ENCODE results near the gene LMF1.

The LMF1 gene

DNA sequence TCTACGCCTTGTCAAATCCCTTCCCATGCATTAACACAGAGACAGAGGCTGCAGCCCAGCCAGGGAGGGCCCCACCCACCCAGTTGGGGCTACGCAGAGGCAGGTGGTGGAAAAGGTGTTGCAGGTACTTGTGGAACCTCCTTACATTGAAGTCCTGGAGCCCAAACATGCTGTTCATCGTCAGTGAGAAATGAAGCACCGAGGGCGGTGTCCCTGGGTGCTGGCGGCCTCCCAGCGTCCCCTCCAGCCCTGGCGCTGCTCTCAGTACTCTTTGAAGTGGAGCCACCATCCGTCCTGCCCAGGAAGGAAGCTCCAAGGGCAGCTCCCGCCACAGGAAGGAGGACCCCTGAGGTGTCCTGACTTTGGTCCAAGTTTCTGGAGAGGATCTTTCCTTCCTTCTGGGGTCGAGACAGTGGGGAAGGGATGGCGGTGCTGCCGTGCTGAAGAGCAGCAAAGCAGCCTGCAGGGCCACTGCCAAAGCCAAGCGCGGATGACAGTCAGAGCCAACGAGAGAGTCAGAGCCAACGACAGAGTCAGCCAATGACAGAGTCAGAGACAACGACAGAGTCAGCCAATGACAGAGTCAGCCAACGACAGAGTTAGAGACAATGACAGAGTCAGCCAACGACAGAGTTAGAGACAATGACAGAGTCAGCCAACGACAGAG is 23.4 kb downstream of the LMF1 start:
- no peak for DNase-seq

DNA sequence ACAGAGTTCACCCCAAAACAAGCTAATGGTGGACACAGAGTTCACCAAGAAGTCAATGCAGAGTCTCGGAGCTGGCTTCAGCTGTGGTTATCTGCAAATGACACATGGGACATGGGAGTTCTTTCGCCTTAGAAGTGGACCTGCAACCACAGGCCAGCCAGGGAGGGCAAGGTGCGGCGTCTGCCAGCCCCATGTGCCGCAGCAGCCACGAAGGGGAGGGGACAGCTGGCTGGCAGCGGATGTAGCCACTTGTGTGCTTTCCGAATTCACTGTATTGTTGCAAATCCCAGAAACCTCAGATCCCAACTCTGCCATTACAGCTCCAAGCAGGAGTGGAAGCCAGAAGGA is 24.8 kb downstream of the LMF1 start:
- DNase-seq: no peak

DNA sequence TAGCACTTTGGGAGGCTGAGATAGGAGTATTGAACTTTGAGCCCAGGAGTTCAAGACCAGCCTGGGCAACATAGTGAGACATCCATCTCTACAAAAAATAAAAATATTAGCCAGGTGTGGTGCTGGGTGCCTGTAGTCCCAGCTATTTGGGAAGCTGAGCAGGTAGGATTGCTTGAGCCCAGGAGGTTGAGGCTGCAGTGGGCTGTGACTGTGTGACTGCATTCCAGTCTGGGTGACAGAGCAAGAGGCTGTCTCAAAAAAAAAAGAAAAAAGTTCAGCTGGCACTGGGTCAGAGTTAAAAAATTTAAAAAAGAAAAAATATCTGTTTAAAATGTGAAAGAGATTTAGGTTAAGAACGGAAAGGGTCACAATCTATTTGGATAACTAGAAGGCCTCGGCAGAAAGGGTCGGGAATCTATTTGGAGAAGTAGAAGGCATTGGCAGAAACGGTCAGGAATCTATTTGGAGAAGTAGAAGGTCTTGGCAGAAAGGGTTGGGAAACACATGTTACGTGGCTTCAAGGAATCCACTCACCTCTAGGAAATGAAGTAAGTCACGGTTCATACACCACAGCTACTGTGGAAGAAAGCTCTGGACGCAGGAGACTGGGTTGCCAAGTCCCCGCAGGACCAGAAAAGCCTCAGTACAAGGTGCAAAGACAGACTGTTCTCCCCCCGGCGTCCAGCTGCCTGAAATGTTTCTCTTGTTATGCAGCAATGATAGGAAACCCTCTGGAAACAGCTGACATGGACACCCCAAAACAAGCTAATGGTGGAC is 25.3 kb downstream of the LMF1 start:
- DNase-seq: no peak

DNA sequence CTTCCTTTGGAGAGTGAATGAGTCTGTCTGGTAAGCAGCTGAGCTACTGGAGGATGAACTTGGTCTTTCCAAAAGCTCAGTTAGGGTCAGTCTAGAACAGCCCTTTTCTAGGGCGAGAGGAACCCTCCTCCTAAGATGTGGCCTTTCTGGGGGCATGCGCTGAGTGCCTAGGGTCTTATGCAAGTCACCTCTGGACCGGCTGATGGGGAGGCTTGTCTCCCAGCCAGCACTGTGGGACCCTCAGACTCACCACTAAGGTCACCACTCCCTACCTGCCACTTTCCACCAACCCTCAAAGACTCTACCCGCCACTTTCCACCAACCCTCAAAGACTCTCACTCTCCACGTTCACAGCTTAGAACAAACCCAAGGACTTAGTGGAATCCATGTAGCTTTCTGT is 26.8 kb downstream of the LMF1 start:
- no peak for DNase-seq

DNA sequence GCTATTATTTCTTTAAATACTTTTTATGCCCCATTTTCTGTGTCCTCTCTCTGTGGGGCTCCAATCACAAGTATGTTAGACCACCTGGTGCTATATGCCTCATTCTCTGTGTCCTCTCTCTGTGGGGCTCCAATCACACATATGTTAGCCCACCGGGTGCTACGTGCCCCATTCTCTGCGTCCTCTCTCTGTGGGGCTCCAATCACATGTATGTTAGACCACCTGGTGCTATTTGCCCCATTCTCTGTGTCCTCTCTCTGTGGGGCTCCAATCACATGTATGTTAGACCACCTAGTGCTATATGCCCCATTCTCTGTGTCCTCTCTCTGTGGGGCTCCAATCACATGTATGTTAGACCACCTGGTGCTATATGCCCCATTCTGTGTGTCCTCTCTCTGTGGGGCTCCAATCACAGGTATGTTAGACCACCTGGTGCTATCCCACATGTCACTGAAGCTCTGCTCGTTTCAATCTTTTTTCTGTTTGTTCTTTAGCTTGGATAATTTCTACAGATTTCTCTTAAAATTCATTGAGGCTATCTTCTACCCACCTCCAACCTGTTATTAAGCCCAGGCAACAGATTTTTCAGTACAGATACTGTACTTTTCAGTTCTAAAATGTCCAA is 28.2 kb downstream of the LMF1 start:
- no peak for DNase-seq

DNA sequence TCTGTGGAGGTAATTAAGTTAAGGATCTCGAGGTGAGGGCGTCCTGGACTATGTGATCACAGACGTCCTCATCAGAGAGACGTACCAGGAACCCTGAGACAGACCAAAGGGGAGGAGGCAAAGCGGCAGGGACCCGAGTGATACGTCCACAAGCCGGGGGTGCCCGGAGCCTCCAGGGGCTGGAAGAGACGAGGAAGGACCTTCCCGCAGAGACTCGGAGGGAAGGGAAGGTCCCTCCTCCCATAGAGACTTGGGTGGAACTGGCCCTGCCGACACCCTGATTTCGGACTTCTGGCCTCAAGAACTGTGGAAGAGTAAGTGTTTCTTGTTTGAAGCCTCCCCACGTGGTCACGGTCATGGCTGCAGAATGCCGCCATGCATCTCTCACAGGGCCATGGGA is 30.8 kb downstream of the LMF1 start:
- no peak for DNase-seq

DNA sequence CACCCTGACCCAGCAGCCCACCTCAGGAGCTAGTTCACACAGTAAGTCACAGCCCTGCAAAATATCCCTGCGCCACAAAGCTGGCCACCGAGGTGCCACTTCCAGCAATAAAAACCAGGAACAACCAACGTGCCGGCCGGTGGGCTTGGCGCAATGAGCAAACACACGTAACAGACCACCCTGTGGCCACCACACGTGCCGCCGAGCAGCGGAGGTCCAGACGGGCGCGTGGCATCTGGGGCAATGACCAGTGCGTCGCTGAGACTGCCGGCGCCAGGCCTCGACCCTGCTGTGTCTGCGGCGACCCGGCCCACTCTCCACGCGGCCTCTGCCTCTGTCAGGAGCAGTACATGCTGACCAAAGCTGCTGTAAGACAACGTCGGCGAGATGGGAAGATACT is 31.5 kb downstream of the LMF1 start:
- DNase-seq: no peak

DNA sequence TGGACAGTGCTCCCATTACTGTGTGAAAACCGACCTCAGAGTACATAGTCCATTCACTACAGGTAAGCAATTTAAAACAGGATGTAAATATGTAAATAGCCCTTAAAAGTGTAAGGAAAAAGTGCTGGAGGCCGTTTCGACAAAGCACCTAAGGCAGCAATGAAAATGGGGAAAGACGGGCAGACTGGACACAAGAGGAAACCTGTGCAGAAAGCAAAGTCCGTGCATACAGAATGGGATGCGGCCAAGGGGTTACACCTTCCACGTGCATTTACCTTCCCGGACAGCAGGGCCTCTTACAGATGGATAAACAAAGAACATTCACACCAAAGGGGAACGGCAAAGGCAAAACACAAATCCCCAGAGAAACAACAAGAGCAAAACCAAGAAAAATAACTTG is 32.0 kb downstream of the LMF1 start:
- DNase-seq: no peak

DNA sequence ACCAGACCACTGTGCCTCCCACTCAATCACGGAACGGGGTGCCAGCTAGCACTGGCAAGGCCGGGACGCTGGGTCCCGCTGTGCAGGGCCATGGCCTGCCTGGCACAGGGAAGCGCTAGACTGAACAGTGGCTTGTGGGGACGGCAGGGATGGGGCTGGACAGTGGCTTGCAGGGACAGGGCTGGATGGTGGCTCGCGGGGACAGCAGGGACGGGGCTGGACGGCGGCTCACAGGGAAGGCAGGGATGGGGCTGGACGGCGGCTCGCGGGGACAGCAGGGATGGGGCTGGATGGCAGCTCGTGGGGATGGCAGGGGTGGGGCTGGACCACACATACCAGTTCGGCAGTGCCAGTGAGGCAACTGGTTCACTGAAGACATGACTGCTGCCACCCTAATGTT is 32.6 kb downstream of the LMF1 start:
- no peak for DNase-seq

DNA sequence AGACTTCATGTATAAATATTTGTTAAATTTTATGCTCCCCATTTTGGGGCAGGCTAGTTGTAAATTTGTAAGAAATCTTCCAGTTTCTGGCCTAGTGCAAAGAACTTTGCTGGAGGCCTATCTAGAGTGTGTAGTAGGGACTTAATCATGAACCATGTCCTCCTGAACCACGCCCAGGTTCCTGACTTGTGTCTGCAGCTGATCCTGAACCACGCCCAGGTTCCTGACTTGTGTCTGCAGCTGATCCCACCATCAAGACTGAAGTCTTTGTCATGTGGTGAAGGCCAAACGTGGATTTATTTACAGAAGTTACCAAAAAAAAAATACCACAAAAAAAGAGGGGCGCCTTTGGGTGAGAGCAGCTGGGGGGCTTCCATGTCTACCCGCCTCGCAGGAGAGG is 33.1 kb downstream of the LMF1 start:
- DNase-seq: no peak

DNA sequence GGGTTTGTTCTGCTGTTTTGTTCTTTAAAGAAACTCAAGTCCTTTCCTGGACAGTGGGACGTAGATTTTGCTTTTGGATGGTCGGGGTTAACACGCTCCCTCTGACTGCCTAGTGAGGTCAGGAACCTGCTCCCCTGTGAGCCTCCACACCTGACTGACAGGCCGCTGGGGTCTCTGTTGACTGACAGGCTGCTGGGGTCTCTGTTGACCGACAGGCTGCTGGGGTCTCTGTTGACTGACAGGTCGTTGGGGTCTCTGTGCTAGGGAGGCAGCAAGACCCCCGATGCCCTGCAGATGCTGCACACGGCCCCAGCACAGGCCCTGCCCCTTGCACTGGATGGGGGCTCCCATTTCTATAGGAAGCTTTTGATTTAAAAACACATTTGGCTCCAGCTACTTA is 33.5 kb downstream of the LMF1 start:
- no peak for DNase-seq

DNA sequence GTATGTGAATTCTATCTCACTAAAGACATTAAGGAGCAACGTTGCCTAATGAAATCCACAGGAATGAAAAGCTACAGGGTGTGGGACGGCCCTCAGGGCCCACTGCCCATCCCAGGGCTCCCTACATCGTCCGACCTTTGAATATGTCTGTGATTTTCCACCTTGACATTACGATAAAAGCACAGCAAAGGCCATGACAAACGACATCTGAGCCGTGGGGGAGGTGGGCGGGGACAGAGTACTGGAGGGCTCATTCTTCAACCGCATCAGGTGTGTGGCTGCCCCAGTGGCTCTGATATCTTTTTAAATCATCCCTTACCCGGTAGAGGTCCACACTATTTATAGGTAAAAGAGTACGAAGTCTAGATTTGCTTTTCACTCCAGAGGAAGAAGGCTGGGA is 35.1 kb downstream of the LMF1 start:
- no peak for DNase-seq

DNA sequence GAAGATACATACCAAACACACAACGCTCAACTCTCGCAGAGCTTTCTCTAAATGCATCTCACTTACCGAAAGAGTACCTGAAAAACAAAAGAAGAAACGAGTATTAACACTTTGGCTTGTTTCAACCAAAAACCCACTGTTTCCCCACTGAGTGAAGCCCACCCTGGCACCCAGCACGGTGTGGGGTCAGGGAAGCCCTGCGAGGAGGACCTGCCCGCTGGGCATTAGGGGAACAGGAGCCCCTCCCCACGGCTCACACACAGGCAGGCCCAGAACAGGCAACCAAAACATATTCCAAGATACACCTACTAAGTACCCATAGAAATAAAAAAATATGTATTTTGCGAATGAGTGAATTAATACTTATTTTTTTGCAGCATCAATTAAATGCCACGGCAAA is 36.6 kb downstream of the LMF1 start:
- no peak for DNase-seq

DNA sequence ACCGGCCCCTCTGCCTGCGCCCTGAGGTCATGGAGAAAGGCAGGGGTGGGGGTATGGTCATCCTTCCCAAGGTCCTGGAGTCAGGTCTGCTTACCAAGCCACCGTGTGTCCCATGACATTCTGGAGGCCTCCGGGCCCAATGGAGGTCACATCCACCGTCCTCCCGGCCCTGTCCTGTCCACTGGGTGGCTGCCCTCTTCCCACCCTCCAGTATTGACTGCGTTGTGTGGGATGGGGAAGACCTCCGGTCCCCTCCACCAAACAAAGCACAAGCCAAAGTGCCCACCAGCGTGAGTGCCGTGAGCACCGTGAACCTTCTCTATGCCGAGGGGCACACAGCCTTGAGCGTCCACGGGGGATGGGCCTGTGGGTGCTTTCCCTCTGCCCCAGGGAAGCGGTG is 37.2 kb downstream of the LMF1 start:
- no peak for DNase-seq

DNA sequence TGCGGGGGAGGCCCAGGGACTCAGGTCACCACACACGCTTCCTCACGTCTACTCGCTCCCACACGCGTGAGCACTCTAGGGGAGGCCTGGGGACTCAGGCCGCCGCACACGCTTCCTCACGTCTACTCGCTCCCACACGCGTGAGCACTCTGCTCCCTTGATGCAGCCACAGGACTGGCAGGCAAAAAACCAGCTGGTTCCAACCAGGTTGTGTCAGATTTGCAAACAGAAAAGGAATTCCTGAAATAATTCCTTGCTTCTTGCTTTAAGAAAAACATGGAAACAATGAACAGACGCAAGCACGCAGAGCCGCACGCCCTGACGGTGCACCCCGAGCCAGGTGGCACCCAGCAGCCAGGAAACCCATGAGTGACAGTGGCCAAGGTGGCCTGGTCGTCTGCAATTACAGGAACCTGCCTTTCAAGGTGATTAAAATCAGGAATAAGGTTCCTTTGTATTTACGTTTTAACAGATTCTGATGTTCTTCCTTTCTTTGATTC is 37.9 kb downstream of the LMF1 start:
- no peak for DNase-seq

DNA sequence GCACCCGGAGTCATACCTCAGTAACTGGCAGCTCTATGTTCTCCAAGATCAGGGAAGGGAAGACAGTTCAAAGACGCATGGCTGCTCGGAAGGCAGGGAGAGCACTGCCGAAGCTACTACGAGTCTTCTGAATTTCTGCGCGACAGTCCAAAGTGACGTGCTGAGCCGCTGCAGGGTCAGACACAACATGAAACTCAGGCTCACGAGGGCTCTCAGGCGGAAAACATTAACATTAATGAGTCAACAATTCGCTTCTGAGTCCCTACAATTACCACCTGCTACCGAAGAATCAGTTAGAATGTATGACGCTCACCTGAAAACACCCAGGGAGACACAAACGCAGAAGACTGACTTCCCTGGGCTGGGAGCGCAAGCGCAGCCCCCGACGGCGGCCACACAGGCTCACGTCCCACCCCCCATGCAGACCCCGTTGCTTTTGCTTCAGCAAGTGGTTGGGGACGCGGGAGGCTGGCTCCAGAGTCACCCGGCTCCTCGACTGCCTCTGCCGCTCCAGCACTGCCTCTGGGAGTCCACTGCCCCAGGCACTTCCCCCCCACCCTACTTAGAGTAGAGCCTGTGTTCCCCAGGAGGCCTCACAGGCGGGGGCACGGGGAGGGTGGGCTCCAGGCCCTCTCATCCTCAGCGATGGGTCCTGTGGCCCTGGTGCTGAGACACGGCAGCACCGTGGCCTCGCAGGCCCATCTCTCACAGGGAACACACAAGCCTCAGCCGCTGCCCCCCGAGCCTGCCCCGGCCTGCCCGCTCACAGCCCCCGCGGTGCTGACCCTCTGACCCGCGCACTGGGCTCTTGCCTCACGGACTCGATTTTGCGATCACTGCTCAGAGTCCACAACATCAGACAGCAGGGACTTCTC is 38.9 kb downstream of the LMF1 start:
- no peak for DNase-seq

DNA sequence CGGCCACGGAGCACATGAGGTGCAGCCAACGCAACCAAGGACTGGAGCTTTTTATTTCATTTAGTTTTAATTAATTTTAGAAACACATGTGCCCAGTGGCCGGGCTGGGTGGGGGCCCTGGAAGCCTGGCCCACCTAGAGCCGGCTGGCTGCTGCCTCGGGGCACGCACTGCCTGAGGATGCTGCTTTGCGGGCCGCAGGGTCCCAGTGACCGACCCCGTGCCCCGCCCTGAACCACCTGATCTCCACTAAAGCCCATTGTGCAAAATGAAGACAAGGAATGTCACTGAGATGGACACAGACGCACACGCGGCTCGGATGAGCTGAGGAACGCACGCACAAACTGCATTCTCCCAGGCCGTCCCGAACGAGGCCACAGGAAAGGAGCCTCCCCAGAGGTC is 39.6 kb downstream of the LMF1 start:
- DNase-seq: no peak

DNA sequence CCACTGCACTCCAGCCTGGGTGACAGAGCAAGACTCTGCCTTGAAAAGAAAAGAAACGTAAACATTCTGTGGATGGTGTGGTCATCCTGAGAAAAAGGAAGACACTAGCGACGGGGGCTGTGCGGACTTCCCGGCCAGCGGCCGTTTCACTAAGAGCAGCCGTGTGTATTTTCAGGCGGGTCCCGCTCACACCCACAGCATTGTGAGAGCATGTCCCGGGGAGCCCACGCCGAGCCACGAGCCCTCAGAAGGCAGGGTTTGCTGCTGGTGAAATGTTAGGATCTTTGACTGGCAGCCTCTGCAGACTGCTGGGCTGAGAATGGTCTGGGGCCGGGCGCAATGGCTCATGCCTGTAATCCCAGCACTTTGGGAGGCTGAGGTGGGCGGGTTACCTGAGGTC is 40.3 kb downstream of the LMF1 start:
- DNase-seq: no peak

DNA sequence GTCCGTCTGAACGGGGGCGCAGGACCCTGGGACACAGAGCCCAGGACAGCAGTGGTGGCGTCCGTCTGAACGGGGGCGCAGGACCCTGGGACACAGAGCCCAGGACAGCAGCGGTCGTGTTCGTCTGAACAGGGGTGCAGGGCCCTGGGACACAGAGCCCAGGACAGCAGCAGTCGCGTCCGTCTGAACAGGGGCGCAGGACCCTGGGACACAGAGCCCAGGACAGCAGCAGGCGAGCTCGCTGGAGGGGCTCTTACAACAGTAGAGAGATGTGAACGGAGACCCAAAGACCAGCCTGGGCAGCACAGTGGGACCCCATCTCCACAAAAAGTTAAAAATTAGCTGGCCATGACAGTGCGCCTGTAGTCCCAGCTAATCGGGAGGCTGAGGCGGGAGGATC is 40.7 kb downstream of the LMF1 start:
- DNase-seq: no peak

DNA sequence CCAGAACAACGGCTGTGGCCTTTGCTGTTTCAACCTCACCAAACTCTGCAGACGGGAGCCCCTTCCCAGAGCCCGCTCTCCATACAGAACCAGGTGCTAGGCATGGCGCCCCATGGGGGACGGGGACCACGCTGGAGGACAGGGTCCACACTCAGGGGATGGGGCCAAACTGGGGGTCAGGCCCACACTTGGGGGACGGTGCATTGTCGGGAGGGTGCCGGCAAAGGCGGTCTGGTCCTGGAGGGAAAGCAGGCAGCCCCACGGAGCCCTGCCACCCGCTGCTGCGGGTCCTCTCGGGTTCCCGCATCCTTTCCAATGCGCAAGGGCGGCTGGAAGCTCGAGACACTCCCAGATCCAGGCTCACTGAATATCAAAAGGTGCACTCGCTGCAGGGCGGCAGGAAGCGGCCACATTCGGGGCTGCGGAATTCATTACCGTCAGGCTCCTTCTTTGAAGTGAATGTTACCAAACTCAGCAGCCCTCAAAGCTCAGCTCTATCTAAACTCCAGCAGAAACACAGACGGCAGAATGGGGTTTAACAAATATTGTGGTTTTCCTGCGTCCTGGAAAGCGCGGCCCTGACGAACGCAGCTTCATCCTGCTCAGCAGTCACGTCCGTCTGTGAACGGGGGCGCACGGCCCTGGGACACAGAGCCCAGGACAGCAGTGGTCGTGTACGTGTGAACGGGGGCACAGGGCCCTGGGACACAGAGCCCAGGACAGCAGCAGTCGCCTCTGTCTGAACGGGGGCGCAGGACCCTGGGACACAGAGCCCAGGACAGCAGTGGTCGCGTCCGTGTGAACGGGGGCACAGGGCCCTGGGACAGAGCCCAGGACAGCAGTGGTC is 41.3 kb downstream of the LMF1 start:
- no peak for DNase-seq

DNA sequence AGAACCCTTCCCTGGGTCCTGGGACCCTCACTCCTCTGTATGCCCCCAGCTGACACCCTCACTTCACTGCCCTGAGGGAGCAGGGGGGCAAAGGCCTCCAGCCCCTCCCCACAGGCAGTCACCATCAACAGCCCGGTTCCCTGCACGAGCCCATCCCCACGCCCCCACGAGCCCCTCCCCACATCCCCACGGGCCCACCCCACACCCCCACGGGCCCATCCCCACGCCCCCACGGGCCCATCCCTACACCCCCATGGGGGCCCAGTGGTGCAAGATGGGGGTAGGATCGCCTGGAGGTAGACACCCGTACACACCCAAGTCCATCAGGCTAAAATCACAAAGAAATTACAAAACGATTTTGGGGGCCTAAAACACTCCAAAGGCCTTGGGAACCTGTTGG is 42.3 kb downstream of the LMF1 start:
- no peak for DNase-seq

DNA sequence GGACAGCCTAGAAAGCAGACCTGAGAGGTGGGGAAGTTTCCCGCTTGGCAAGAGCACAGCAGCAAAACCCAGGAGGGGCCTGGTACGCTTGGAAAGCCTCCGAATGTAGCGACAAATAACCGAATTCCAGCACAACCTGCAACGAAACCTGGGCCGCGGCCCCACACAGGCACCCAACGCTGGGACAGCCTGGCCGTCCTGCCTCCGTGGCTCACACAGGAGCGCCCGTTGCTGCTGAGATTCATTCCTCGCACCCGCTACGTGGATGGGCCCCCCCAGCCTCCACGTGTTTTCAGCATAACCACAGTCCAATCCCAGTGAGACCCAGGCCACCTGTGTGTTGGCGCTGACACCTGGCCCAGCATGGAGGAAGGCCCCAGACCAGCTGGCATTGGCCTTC is 42.9 kb downstream of the LMF1 start:
- DNase-seq: no peak

Measured in activated CD4-positive, alpha-beta T cell treated with anti-CD3 and anti-CD28 coated beads for 1 hour (primary cell).